RWPE2 (cell line): ENCODE results near the gene CXCR1.

Experiments used
- ATAC-seq: fragments of 200-7000 bp; cut with Tn5 transposase; 3 replicates; pipeline ENCODE4 v1.9.1; 2021; ENCODE audit warnings: low read depth
- DNase-seq: peaks from one replicate; pipeline ENCODE4 v3.0.0-alpha.2; 2020; ENCODE audit warnings: low spot score
- H3K27ac ChIP-seq: fragments of 450-650 bp; 2 replicates; pipeline ENCODE4 v1.5.1; 2017; ENCODE audit warnings: mild to moderate bottlenecking; ENCODE audit not compliant: poor library complexity, severe bottlenecking
- H3K27me3 ChIP-seq: fragments of 250-450 bp; sonication (Bioruptor Pico); 2 replicates; pipeline ENCODE4 v1.5.1; 2021; ENCODE audit warnings: mild to moderate bottlenecking, moderate library complexity; ENCODE audit not compliant: insufficient read depth, poor library complexity, severe bottlenecking
- H3K36me3 ChIP-seq: fragments of 250-450 bp; sonication (Bioruptor Pico); 2 replicates; pipeline ENCODE4 v1.5.1; 2020; ENCODE audit warnings: low read depth, mild to moderate bottlenecking, moderate library complexity
- H3K4me1 ChIP-seq: fragments of 250-450 bp; sonication (Bioruptor Pico); 2 replicates; pipeline ENCODE4 v1.5.1; 2021; ENCODE audit warnings: mild to moderate bottlenecking, moderate library complexity; ENCODE audit not compliant: insufficient read depth, poor library complexity, severe bottlenecking
- H3K4me3 ChIP-seq: fragments of 250-450 bp; sonication (Bioruptor Pico); 2 replicates; pipeline ENCODE4 v1.5.1; 2021; ENCODE audit warnings: mild to moderate bottlenecking, moderate library complexity; ENCODE audit not compliant: severe bottlenecking
- H3K9me3 ChIP-seq: fragments of 250-450 bp; sonication (Bioruptor Pico); 2 replicates; pipeline ENCODE4 v1.5.1; 2021; ENCODE audit warnings: mild to moderate bottlenecking, moderate library complexity; ENCODE audit not compliant: severe bottlenecking
- CTCF ChIP-seq: fragments of 450-650 bp; IDR thresholded peaks from one replicate; pipeline ENCODE4 v1.5.1; 2017; ENCODE audit warnings: mild to moderate bottlenecking, moderate library complexity; ENCODE audit not compliant: poor library complexity, severe bottlenecking

The CXCR1 gene

GRCh38 chr2:218138047-218138446 lies 28.7 kb downstream of the CXCR1 start:
- H3K4me3 ChIP-seq: no peak overlapping the region
- ATAC-seq: no peak
- no peaks in the 10 kb centered on the region for H3K9me3 ChIP-seq
- no peak for TF ChIP-seq CTCF
- H3K4me1 ChIP-seq: no peaks in the 10 kb centered on the region
- no peaks in the 10 kb centered on the region for H3K36me3 ChIP-seq
- no peak for DNase-seq
- H3K27ac ChIP-seq: no peak overlapping the region
- no peaks in the 10 kb centered on the region for H3K27me3 ChIP-seq

- H3K36me3 ChIP-seq: no peaks in the 10 kb centered on the region
- H3K9me3 ChIP-seq: no peaks in the 10 kb centered on the region
- no peak for TF ChIP-seq CTCF
- no peaks in the 10 kb centered on the region for H3K4me1 ChIP-seq
- no peaks in the 10 kb centered on the region for H3K27me3 ChIP-seq
- no peak overlapping the region for H3K27ac ChIP-seq
- DNase-seq: no peak
- no peak overlapping the region for H3K4me3 ChIP-seq
- ATAC-seq: no peak
These were observed 29.2 kb downstream of the CXCR1 start for GRCh38 chr2:218137514-218137913.

- ATAC-seq: no peak
- no peak for TF ChIP-seq CTCF
- Histone ChIP-seq H3K36me3 (no peaks in the 10 kb centered on the region), H3K9me3 (no peaks in the 10 kb centered on the region), H3K4me3 (no peak overlapping the region), H3K27ac (no peak overlapping the region), H3K4me1 (no peaks in the 10 kb centered on the region), H3K27me3 (no peaks in the 10 kb centered on the region)
- no peak for DNase-seq
These were observed 35.9 kb downstream of the CXCR1 start for GRCh38 chr2:218130822-218131221.

- Histone ChIP-seq H3K4me1 (no peaks in the 10 kb centered on the region), H3K4me3 (no peak overlapping the region), H3K27me3 (no peaks in the 10 kb centered on the region), H3K9me3 (no peaks in the 10 kb centered on the region), H3K27ac (no peak overlapping the region), H3K36me3 (no peaks in the 10 kb centered on the region)
- ATAC-seq: no peak
- DNase-seq: no peak
- TF ChIP-seq CTCF: no peak
These were observed 36.4 kb downstream of the CXCR1 start for GRCh38 chr2:218130377-218130776.

- Histone ChIP-seq H3K9me3 (no peaks in the 10 kb centered on the region), H3K4me1 (no peaks in the 10 kb centered on the region), H3K4me3 (no peak overlapping the region), H3K36me3 (no peaks in the 10 kb centered on the region), H3K27ac (no peak overlapping the region), H3K27me3 (no peaks in the 10 kb centered on the region)
- no peak for TF ChIP-seq CTCF
- ATAC-seq (peak; percentile 87), DNase-seq (no peak)
These were observed 37.2 kb downstream of the CXCR1 start for GRCh38 chr2:218129458-218130135.
